Measurements from ENCODE around the gene CNPY4.

- no peak for TF ChIP-seq CTCF (IDR thresholded peaks at IDR 0.05)
- TF ChIP-seq EP300 (IDR thresholded peaks at IDR 0.05), result no peak
- no peak for TF ChIP-seq POLR2A (IDR thresholded peaks at IDR 0.05)
These were observed 11.5 kb upstream of the CNPY4 start for GRCh38 chr7:100107890-100108289.
